Uterus (tissue), 4 donors: ENCODE results near the gene CD59. TPM values are rescaled to one million over a fixed set of nuclear protein-coding genes. Genes with fewer than 3 reads are reported as not detected.

ENCODE experiments used
- DNase-seq, 2 donors: peaks; one replicate each; pipeline ENCODE4 v3.0.0-alpha.2; 2019 to 2020
- H3K27ac ChIP-seq, 2 donors: fragments of 200-600 bp; sonication (generic); 1 replicate in 1 of 2; 2 replicates in 1 of 2; pipeline ENCODE4 v1.5.1; 2016 to 2018
- H3K27me3 ChIP-seq, 2 donors: fragments of 200-600 bp; sonication (generic); one replicate each; pipeline ENCODE4 v1.5.1; 2018 to 2019; ENCODE audit warnings: control low read depth in 1 of 2
- H3K36me3 ChIP-seq, 2 donors: fragments of 200-600 bp; sonication (generic); one replicate each; pipeline ENCODE4 v1.5.1; 2019; ENCODE audit warnings: control low read depth in 1 of 2
- H3K4me1 ChIP-seq, 2 donors: fragments of 200-600 bp; sonication (generic); one replicate each; pipeline ENCODE4 v1.5.1; 2018 to 2019; ENCODE audit warnings: control low read depth in 1 of 2
- H3K4me3 ChIP-seq, 2 donors: fragments of 200-600 bp; sonication (generic); 1 replicate in 1 of 2; 2 replicates in 1 of 2; pipeline ENCODE4 v1.5.1; 2018 to 2019; ENCODE audit warnings: mild to moderate bottlenecking in 1 of 2
- H3K9me3 ChIP-seq, 2 donors: fragments of 200-600 bp; sonication (generic); one replicate each; pipeline ENCODE4 v1.5.1; 2019; ENCODE audit warnings: control low read depth in 1 of 2
- POLR2A ChIP-seq, 2 donors: fragments of 450-650 bp; IDR thresholded peaks; one replicate each; pipeline ENCODE4 v1.6.1; 2016; ENCODE audit warnings: antibody characterized with exemption in 2 of 2, mild to moderate bottlenecking in 1 of 2, moderate library complexity in 1 of 2
- intact Hi-C: fragments of 100-400 bp; cut with DNase I; formaldehyde crosslinking; loops from one replicate; pipeline ENCODE4 v1.15.1; 2023; ENCODE audit warnings: low total_unique reads
- total RNA-seq, 4 donors: library from RNA; depleted of rRNA in 3 of 4; stranded (reverse); fragments of >200 nt in 3 of 4; gene quantifications; one replicate each; pipeline versions ENCODE4 v1.1.0 to v1.2.4, GENCODE V29; 2014 to 2023
- TF ChIP-seq, protein P1 (sequence below), 4 experiments: fragments of 200-600 bp in 2 of 4; fragments of 450-650 bp in 2 of 4; sonication (generic) in 2 of 4; IDR thresholded peaks; one replicate each; pipeline ENCODE4 v1.5.1; 2016 to 2019; ENCODE audit warnings: antibody characterized with exemption in 4 of 4, mild to moderate bottlenecking in 2 of 4, moderate library complexity in 1 of 4
- donor health status: DM: yes; HTN: yes; CAD: no.

CD59 gene
- total RNA-seq, 4 donors from 2014 or later: 221 to 621 (median 300) TPM

DNA sequence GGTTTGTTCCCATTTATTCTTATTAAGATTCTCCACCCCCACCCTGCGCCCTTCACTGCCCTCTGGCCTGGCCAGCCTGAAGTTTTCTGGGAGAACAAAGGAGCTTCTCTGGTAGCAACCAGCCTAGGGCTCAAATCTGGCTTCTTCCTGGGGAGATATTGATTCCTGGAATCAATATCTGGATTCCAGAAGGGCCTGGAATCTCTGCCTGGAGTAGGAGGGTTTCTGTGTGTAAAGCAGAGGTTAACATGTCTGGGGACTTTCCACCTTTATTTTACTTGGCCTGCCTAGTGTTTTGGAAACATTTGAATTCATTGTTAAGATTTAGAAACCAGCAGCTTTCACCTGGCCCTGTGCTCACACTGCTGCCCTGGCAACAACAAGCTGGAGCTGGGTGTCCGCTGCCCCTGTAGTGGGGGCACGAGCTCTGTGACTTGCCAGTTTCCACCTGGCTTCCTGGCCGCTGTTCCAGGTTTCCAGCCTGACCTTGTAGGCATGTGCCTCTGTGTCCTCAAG lies 41.1 kb downstream of the CD59 start:
- no peak overlapping the region for H3K4me3 ChIP-seq
- intact Hi-C loops: no loop called here
- no peaks in the 10 kb centered on the region for H3K36me3 ChIP-seq
- no peaks in the 10 kb centered on the region for H3K27me3 ChIP-seq
- H3K27ac ChIP-seq: peak overlapping the region; percentile 9 to 54
- no peak for DNase-seq
- TF ChIP-seq, protein P1, sequence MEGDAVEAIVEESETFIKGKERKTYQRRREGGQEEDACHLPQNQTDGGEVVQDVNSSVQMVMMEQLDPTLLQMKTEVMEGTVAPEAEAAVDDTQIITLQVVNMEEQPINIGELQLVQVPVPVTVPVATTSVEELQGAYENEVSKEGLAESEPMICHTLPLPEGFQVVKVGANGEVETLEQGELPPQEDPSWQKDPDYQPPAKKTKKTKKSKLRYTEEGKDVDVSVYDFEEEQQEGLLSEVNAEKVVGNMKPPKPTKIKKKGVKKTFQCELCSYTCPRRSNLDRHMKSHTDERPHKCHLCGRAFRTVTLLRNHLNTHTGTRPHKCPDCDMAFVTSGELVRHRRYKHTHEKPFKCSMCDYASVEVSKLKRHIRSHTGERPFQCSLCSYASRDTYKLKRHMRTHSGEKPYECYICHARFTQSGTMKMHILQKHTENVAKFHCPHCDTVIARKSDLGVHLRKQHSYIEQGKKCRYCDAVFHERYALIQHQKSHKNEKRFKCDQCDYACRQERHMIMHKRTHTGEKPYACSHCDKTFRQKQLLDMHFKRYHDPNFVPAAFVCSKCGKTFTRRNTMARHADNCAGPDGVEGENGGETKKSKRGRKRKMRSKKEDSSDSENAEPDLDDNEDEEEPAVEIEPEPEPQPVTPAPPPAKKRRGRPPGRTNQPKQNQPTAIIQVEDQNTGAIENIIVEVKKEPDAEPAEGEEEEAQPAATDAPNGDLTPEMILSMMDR (IDR thresholded peaks at IDR 0.05): no peak
- H3K9me3 ChIP-seq: no peaks in the 10 kb centered on the region
- peaks cover 0 to 10% of the 10 kb centered on the region in 2 donors for H3K4me1 ChIP-seq

DNA sequence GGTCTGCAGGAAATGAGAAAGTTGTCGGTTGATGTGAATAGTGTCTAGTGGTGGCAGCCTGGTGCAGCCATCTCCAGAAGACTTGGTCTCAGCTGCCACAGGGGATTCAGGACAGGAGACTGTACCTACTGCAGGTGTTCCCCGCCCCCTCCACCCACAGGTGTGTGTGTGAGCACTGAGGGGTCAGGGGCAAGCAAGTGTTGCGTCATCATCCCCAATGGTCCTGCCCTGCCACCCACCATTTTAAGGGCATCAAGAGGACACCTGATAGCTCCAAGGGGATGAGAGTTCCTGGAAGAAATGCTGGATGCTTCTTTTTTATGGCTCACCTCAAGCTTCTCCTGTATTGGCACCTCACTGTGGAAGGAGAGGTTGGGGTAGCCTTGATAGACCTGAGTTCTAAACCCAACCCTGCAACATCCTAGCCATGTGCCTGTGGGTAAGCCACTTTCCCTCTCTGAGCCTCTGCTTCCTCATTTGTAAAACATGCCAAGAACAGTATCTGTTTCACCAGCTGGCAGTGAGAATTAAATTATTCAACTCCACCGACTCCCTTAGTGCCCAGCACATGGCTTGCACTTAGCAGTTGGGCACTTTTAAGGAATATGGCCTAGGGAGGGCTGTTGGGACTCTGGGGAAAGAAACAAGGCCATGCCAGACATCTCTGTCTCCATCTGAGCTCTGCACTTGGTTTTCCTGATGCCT lies 41.7 kb downstream of the CD59 start:
- no peaks in the 10 kb centered on the region for H3K9me3 ChIP-seq
- no peak for DNase-seq
- H3K36me3 ChIP-seq: no peaks in the 10 kb centered on the region
- H3K4me3 ChIP-seq: no peak overlapping the region
- intact Hi-C loops: no loop called here
- peak overlapping the region; percentile 9 to 54 for H3K27ac ChIP-seq
- H3K27me3 ChIP-seq: no peaks in the 10 kb centered on the region
- peaks cover 0 to 10% of the 10 kb centered on the region in 2 donors for H3K4me1 ChIP-seq
- TF ChIP-seq, protein P1 (IDR thresholded peaks at IDR 0.05): no peak
- TF ChIP-seq POLR2A (IDR thresholded peaks at IDR 0.05): no peak

DNA sequence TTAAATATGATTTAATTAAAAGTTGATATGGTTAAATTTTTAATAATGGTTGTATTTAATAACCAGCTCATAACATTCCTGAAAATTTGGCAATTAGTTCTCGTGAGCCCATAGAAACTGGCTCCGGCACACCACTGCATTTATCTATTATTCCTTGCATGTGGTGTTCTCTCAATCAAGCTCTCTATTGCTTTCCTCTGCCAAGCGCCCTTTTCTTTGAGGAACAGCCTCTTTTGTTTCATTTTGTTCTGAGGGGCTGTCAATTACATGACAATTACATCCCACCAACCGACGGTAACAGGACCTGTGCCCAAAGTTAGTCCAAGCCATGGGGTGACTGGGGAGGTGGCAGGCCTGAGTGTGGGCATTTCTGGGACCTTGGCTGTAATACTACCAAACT lies 43.7 kb downstream of the CD59 start:
- intact Hi-C loops: no loop called here

DNA sequence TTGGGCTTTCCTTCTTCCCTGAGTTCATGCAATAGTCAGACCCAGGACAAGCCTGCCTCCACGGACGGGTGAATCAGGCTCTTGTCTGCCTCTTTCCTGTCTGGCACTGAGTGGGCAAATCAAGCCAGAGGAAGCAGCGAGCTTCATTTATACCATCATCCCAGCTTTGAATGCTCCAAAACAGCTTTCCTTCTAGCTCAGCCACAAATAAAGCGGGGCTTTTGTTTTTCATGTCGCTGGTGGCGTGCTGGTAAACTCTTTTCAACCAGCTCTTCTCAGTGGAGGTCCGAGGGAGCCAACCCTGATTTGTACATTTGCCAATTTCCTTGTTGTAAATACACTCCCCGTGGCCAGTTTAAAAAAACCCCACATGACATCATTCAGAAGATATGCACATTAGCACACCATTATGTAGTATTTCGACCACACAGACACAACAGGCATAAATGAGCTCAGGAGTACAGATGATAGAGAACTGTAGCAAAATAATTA lies 44.2 kb downstream of the CD59 start:
- peak; percentile 58 to 82 for DNase-seq
- Histone ChIP-seq H3K36me3 (no peaks in the 10 kb centered on the region), H3K27me3 (no peaks in the 10 kb centered on the region), H3K27ac (peak overlapping the region; percentile 86), H3K4me3 (peak overlapping the region in 1 of 2 donors; percentile 9), H3K4me1 (peaks cover 0 to 10% of the 10 kb centered on the region in 2 donors), H3K9me3 (no peaks in the 10 kb centered on the region)
- peak; percentile 23 to 28 for TF ChIP-seq POLR2A (IDR thresholded peaks at IDR 0.05)
- TF ChIP-seq, protein P1 (IDR thresholded peaks at IDR 0.05): no peak
- intact Hi-C loops: no loop called here

More for the DNA sequence above, 43.7 kb downstream of the CD59 start:
- peak overlapping the region; percentile 86 for H3K27ac ChIP-seq
- TF ChIP-seq POLR2A (IDR thresholded peaks at IDR 0.05): no peak
- TF ChIP-seq, protein P1 (IDR thresholded peaks at IDR 0.05): no peak
- H3K4me3 ChIP-seq: no peak overlapping the region
- peaks cover 0 to 10% of the 10 kb centered on the region in 2 donors for H3K4me1 ChIP-seq
- no peaks in the 10 kb centered on the region for H3K9me3 ChIP-seq
- H3K36me3 ChIP-seq: no peaks in the 10 kb centered on the region
- no peaks in the 10 kb centered on the region for H3K27me3 ChIP-seq
- no peak for DNase-seq
